DND-41 (cell line): ENCODE measurements around the gene DPP9.

Experiments used
- CTCF ChIP-seq: IDR thresholded peaks from 2 replicates; pipeline ENCODE4 v1.5.1; 2012; ENCODE audit warnings: borderline replicate concordance, low read length, moderate library complexity, mild to moderate bottlenecking; ENCODE audit not compliant: poor library complexity, severe bottlenecking; ENCODE audit errors: extremely low read depth
- EZH2 ChIP-seq: IDR thresholded peaks from 3 replicates; pipeline ENCODE4 v1.6.1; 2012; ENCODE audit warnings: borderline replicate concordance, low read depth, mild to moderate bottlenecking, moderate library complexity, low read length, inconsistent platforms; ENCODE audit not compliant: severe bottlenecking

- no peak for TF ChIP-seq EZH2
- no peak for TF ChIP-seq CTCF
Measured at GRCh38 chr19:4717966-4718701, 5.5 kb downstream of the DPP9 start.
